Stimulated activated CD8-positive, alpha-beta memory T cell treated with anti-CD3 and anti-CD28 coated beads, Interleukin-7, amount 100 ng/mL, for 4 hours (primary cell): Measurements from ENCODE around the gene NUDT11.
"Not testable (repeated sequence)": the region's sequence is repeated elsewhere in the genome, so short reads cannot be mapped to it uniquely, and the experiment has no call there.

Source experiments
- DNase-seq, 2 donors: peaks; one replicate each; pipeline ENCODE4 v3.0.0-alpha.2; 2020; ENCODE audit warnings: low read depth in 2 of 2

Gene NUDT11

DNA sequence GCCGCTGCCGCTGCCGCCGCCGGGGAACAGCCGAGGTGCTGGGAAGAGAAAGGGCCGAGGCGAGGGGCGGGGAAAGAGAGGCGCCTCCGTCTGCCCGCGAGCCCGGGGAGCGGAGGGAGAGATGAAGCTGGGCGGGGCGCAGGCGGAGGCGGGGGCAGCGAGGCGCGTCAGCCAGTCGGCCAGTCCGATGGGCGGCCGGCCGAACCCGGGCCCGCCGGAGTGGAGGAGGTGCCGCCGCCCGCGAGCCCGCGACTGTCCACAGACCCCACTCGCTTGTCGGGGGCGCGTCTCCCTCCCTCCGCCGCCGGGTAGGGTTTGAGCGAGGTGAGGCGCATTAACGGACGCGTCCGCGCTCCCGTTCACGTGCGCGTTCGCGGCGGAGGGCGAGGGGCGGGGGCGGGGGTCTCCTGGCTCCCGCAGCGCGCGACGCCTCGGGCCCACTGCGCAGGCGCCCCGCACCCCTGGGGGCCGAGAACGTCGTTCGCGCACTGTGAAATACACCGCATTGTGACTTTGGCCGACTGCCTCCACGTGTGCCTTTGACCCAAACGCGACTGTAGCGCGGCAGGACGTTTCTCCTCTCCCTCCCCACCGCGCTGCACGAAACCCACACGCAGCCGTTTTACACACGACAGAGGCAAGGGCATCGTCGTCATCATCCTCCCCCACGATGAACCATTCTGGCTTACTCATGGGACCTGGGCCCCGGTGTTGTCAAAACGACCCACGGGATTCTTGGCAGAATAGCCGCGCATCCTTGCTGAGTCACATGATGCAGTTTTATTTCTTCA, at the start of gene NUDT11:
Gene NUDT11 (minus strand): TSS at position 92 of the 791 bp plus-strand sequence. CDS start 148 bp downstream, outside the sequence.
- peak; percentile 17 to 38 for DNase-seq

DNA sequence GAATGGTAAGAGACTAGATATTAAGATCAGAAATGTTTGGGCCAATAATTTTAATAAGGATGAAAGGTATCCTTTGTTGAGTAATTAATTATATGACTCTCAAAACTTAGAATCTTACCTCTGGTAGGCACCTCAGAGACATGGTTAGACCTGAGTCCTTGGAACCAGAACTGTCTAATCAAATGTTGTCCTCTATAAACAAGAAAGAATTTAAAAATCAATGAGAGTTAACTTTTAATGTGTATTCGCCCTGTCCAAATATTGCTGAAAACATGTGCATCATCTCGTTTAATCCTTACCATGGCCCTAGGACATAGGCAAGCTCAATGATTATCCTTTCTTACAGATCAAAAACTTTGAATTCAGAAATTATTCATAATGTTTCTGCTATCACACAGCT, 24.0 kb upstream of the NUDT11 start:
- DNase-seq = no peak

DNA sequence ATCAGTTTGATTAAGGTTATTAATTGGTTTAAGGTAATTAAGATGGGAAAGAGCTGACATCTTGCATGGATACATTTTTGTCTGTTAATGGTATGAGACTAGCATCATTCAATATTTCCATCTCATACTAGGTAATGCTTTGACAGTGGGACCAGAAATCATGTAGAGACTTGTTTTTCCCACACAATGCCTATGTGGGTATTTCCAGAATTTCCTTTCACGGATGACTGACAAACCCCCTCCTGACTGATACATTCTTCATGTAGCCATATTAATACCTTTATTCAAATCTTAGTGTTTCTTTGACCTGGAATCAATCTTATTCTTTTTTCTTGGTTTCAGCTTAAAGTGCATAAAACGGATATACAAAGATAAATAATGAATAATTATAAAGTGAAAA, 22.7 kb upstream of the NUDT11 start:
- DNase-seq = not testable (repeated sequence)

DNA sequence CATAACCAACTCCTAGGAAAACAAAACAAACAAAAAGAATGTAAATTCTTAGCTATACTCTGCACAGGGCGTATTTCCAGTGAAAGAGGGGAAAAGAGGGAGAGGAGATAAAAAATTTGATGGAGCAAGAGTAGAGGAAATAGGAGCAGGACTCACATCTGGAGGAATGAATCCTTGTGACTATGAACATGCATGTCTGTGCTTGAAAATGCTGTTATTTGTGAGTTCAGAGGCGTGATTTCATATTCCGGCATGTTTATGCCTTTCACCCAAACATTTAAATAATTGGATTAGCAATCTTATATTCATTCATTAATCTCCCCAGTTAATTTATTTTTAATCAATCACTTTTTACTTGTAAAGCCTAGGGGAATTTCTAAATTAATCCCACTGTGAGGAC, 11.2 kb upstream of the NUDT11 start:
- no peak for DNase-seq

DNA sequence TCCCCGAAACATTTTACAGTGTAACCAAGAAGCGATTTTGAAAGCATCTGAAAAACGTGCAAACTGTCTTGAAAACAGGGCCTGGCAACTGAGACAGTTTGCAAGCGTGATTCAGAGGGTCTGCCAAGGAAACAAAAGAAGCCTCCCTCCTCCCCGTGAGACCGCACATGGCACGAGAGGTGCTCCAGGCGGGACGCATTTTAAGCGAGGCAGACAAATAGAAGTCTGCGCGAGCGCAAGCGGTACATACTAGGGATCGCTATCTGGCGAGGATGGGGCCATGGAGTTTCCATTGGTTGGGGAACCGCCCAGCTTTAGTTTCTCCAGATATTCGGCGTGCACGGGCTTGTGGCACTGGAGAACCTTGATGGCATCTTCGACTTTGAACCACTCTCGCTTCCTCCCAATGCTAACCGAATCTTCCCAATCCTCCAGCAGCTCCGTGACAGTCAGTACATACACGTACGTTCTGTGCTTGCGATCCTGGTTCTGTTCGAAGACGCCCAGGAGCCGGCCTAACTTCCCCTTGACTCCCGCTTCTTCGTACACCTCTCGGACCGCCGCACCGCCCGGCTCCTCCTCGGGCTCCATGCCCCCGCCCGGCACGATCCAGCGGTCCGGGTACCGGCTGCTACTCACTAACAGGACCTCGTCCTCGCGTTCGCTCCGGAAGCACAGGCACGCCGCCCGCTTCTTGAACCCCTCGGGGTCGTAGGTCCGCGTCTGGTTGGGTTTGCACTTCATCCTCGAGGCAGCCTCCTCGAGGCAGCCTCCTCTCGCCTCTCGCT, 497 bp downstream of the NUDT11 start:
- not testable (repeated sequence) for DNase-seq

DNA sequence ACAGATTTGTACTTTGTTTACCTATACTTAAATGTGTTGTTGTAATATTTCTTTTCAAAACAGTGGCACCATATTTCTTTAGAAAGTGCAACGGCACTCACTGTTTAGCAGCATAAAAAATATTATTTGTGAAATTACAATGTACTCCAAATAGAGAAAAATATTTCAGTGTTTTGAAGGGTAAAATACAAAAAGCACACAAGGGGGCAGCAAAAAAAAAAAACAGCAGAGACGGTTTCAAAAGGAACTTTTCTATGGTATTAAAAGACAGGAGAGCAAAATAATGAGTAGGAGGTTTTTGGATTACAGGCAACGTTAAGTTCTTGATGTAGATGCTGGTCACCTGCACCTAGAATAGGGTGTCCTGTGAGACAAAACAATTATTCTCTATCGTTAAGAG, 2.0 kb downstream of the NUDT11 start:
- DNase-seq = no peak

DNA sequence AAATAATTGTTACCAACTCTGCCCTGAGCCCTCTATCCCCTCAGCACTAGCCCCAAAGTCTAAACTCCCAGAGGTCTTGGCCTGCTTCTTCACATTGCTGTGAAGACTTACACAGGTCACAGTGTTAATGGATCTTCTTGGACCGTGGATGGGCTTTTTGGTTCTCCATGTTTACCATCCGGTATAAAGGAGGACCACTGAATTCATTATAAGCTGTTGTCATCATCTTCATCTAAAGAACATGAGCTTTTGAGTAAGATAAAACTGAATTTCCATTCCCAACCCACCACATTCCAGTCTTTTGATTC, 8.5 kb downstream of the NUDT11 start:
- no peak for DNase-seq

DNA sequence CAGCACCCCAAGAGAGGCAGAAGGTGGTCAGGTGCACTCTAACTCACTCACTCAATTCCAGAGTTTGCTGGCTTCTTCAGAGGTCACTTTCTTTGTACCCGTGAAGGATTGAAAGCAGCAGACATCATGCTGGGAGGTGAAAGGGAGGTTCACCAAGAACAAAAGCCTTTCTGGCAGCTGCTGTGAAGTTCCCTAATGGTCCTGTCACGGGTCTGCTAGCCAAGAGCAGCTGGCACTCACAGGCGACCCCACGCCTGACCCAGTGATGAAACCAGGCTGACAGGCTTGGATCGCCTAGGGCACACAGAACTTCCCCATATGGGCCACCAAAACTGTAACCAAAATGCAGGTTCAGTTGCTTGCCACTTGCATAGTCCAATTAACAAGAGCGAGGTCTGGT, 11.8 kb downstream of the NUDT11 start:
- no peak for DNase-seq

DNA sequence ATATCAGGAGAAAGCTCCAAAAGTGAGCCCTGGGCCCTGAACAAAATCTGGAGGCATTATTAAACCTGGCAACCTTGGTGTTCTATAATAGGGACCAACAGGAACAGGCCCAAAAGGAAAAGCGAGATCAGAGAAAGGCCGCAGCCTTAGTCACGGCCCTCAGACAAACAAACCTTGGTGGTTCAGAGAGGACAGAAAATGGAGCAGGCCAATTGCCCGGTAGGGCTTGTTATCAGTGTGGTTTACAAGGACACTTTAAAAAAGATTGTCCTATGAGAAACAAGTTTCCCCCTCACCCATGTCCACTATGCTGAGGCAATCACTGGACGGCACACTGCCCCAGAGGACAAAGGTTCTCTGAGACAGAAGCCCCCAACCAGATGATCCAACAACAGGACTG, 14.0 kb downstream of the NUDT11 start:
- not testable (repeated sequence) for DNase-seq

DNA sequence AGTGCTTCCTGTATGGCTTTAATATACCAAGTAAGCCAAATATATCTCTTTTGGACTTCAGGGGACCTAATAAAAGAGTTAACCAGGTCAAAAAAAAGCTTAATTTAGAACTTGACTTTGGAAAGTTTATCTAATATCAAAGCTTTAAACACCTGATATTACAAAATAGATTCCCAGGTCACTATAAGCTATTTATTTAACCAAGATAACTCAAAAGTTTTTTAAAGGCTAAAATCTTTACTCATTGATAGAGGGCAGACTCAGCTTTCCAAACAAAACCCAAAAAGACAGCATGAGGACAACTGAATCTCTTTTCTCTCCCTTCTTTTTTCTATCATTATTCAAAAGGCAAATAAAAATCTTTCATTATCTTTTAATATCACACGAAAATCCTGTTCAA, 19.5 kb downstream of the NUDT11 start:
- no peak for DNase-seq

DNA sequence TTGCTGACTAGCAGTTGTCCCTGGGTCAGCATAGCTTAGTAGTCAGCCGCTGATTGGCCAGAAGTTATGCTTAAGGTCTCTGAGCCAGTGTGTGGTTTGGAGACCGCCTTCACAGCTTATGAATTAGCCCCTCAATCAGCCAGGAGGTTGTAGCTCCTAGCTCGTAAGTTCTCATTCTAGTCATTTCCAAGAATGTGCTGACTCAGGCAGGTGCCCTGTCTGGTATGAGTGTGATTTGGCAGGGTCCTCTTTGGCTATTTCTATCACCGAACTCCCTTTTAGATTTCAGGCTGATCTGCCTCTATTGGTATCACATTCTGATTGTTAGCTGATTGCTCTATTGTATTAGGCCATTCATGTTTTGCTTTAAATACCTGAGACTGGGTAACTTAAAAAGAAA, 33.1 kb downstream of the NUDT11 start:
- no peak for DNase-seq

DNA sequence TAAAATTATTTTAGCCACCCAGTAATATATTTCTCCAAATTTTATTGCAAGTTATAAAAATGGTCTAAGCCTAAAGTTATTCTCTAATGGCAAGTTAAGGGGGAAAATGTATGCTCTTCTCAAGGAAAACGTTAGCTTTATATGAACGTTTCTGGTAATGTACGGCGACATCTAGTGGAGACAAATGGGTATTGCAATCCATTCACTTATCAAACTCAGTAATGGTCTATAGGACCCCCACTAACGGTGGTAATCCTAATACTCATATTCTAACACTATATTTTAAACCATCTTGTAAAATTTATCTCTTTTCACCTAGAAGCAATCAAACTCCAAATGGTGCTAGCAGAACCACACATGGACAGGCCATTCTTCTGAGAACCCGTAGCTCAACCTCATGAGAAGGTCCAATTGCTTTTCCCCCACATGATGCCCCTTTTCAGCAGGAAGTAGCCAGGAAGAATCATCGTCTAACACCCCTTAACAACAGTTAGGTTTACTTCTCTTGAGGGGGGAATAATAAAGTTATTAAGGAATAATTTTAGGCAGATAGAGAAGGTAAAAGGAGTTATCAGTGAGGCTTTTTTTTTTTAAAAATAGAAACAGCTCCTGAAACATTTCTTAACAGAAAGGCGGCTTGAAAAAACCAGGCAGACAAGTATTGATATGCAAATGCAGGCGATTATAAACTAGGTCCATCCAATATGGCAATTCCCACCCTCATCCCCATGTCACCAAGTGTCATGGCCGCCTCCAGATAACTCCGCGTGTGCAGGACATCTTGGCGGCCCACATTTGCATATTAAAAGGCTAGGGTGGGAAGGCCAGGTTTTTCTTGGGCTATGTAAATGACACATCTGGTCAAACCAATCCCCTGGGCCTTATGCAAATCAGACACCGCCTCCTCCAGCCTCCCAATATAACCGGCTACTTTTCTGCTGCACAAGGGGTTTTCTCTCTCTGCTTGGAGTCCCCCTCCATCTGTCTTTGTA, 35.0 kb downstream of the NUDT11 start:
- no peak for DNase-seq

DNA sequence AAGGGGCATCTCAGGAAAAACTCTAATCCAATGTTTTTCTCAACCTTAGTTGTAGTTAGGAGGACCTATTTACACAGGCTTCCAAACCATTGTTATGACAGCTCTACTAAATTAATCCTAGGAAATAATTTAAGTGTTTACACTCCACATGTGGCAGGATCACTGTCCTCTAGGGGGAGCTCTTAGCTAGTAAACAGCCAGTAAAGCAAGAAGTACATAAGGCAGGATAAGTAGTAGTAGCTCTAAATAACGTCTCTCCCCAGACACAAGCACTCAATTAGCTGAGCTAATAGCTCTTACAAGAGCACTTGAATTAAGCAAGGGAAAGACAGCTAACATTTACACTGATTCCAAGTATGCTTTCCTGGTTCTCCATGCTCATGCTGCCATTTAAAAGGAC, 37.3 kb downstream of the NUDT11 start:
- DNase-seq = no peak

DNA sequence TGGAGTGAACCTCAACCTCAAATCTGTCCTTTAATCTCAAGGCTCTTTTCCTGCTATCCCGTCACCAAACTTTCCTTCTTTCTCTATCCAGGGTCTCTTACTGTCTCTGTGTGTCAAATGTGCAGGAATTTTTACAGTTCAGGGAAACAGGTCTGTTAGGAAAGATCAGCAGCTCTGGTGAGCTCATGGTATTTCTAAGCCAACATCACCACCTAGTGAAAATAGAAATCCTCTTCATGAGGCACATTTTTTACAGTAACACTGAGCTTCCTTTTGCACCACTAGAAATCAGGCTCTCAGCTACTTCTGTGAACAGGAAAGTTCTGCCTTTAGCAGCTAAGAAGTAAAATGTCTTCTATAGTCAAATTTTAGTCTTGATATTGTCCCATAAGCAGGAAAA, 39.6 kb downstream of the NUDT11 start:
- DNase-seq = no peak

DNA sequence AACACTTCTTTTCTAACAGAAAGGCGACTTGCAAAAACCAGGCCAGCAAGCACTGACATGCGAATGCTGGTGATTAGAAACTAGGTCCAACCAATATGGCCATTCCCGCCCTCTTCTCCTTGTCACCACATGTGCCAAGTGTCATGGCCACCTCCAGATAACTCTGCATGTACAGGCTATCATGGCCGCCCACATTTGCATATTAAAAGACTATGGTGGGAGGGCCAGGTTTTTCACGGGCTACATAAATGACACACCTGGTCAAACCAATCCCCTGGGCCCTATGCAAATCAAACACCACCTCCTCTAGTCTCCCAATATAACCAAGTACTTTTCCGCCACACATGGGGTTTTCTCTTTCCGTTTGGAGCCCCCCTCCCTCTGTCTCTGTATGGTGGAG, 40.1 kb downstream of the NUDT11 start:
- no peak for DNase-seq

DNA sequence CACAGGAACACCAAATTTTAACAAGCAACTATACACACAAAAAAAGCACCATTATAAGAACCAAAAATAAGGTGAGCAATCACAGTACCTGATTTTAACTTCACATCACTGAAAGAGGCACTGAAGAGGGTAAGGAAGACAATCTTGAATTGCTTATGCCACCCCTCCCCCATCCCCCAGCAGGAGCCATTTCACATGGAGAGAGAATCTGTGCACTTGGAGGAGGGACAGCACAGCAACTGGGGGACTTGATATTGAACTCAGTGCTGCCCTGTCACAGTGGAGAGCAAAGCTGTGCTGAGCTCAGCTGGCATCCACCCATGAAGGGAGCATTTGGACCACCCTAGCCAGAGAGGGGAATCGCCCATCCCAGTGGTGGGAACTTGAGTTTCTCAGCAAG, 56.0 kb downstream of the NUDT11 start:
- DNase-seq = no peak
